GM12878 (cell line): ENCODE results near the gene FLOT1. TPM values are rescaled to one million over a fixed set of nuclear protein-coding genes. Genes with fewer than 3 reads are reported as not detected.

Experiments
- ATAC-seq: fragments of 200-7000 bp; cut with Tn5 transposase; 3 replicates; pipeline ENCODE4 v1.9.1; 2020; ENCODE audit warnings: mild to moderate bottlenecking, moderate library complexity
- BruUV-seq: library from RNA; stranded (reverse); fragments of 400-500 nt; replicated peaks from 2 replicates; lab custom pipeline; 2021; lab: Mats Ljungman, UMichigan
- CTCF ChIA-PET: fragments of 300-600 bp; sonication (Branson Sonifier 250); formaldehyde crosslinking; extraction: SDS; loops from one replicate; lab custom pipeline; 2021; ENCODE audit warnings: inconsistent platforms; lab: Yijun Ruan, JAX
- POLR2A ChIA-PET: fragments of 350-600 bp; formaldehyde crosslinking; extraction: SDS; loops from one replicate; lab custom pipeline; 2021; ENCODE audit warnings: inconsistent platforms; lab: Charles Lee
- RAD21 ChIA-PET: fragments of 300-600 bp; sonication (Branson Sonifier 250); formaldehyde crosslinking; loops from one replicate; lab custom pipeline; 2023; ENCODE audit warnings: antibody characterized with exemption; ENCODE audit not compliant: unreplicated experiment; lab: Charles Lee
- SMC1A ChIA-PET: fragments of 300-600 bp; sonication (Branson Sonifier 250); formaldehyde crosslinking; loops from one replicate; lab custom pipeline; 2023; ENCODE audit not compliant: unreplicated experiment, uncharacterized antibody; lab: Charles Lee
- DNase-seq: peaks from one replicate; pipeline ENCODE4 v3.0.0-alpha.2; 2011; ENCODE audit warnings: low read depth, low spot score
- FAIRE-seq: peaks from 3 replicates; lab custom pipeline; 2011; peaks lifted over from hg19 to GRCh38; lab: Jason Lieb, UNC
- H2AFZ ChIP-seq: 2 replicates; pipeline ENCODE4 v1.6.0; 2011; ENCODE audit warnings: low read depth, low read length, control low read depth; ENCODE audit not compliant: control insufficient read depth
- H3K27ac ChIP-seq: 2 replicates; pipeline ENCODE4 v1.5.1; 2011; ENCODE audit warnings: control low read depth; ENCODE audit not compliant: control insufficient read depth, insufficient read depth
- H3K27me3 ChIP-seq, 2 experiments: replicated peaks in 1 of 2; 2 replicates each; pipeline versions ENCODE4 v1.6.0 to v1.6.1; 2011; ENCODE audit warnings: low read length in 1 of 2; ENCODE audit not compliant: control insufficient read depth in 2 of 2, insufficient read depth in 2 of 2
- H3K36me3 ChIP-seq, 2 experiments: 2 replicates each; pipeline ENCODE4 v1.5.1; 2011; ENCODE audit warnings: low read length in 1 of 2; ENCODE audit not compliant: control insufficient read depth in 2 of 2, insufficient read depth in 2 of 2
- H3K4me1 ChIP-seq: 2 replicates; pipeline ENCODE4 v1.6.1; 2011; ENCODE audit warnings: mild to moderate bottlenecking, low read length, moderate library complexity, mixed read lengths; ENCODE audit not compliant: control insufficient read depth, insufficient read depth
- H3K4me2 ChIP-seq: 2 replicates; pipeline ENCODE4 v1.6.0; 2011; ENCODE audit warnings: control low read depth; ENCODE audit not compliant: control insufficient read depth, insufficient read depth
- H3K4me3 ChIP-seq: fragments of 200-600 bp; sonication (generic); 2 replicates; pipeline ENCODE4 v1.5.1; 2016
- H3K79me2 ChIP-seq: 2 replicates; pipeline ENCODE4 v1.6.0; 2011; ENCODE audit warnings: low read length; ENCODE audit not compliant: control insufficient read depth, insufficient read depth
- H3K9ac ChIP-seq: 2 replicates; pipeline ENCODE4 v1.8.0; 2011; ENCODE audit warnings: low read length, control low read depth, mixed read lengths; ENCODE audit not compliant: control insufficient read depth, insufficient read depth
- H3K9me3 ChIP-seq: replicated peaks from 3 replicates; pipeline ENCODE4 v1.5.1; 2011; ENCODE audit warnings: mild to moderate bottlenecking, low read length; ENCODE audit not compliant: control insufficient read depth, insufficient read depth
- H4K20me1 ChIP-seq: 2 replicates; pipeline ENCODE4 v1.6.0; 2011; ENCODE audit not compliant: control insufficient read depth, insufficient read depth
- BCL11A ChIP-seq: IDR thresholded peaks from 2 replicates; pipeline ENCODE4 v1.6.1; 2011; ENCODE audit warnings: low read depth, low read length
- CBFB ChIP-seq: IDR thresholded peaks from 2 replicates; pipeline ENCODE4 v1.6.1; 2016; ENCODE audit warnings: antibody characterized with exemption, low read depth
- FOS ChIP-seq: IDR thresholded peaks from 3 replicates; pipeline ENCODE4 v1.6.1; 2011; ENCODE audit warnings: borderline replicate concordance; ENCODE audit not compliant: insufficient read length; ENCODE audit errors: extremely low read depth
- HDGF ChIP-seq: fragments of 450-650 bp; IDR thresholded peaks from 2 replicates; pipeline ENCODE4 v1.6.1; 2016; ENCODE audit warnings: antibody characterized with exemption
- IKZF1 ChIP-seq: fragments of 450-650 bp; conservative IDR thresholded peaks from 2 replicates; pipeline ENCODE4 v1.6.1; 2017; ENCODE audit warnings: antibody characterized with exemption, mild to moderate bottlenecking
- IKZF2 ChIP-seq, 2 experiments: fragments of 450-650 bp; IDR thresholded peaks; 2 replicates each; pipeline ENCODE4 v1.6.1; 2017; ENCODE audit warnings: mild to moderate bottlenecking in 2 of 2, moderate library complexity in 2 of 2
- RBBP5 ChIP-seq: fragments of 200-600 bp; sonication (generic); conservative IDR thresholded peaks from 2 replicates; pipeline ENCODE4 v1.6.1; 2016
- SPI1 ChIP-seq: IDR thresholded peaks from 2 replicates; pipeline ENCODE4 v1.6.1; 2011; ENCODE audit warnings: low read depth, mild to moderate bottlenecking, low read length, moderate library complexity, borderline replicate concordance; ENCODE audit not compliant: insufficient read depth
- ZNF207 ChIP-seq: fragments of 450-650 bp; IDR thresholded peaks from 2 replicates; pipeline ENCODE4 v1.6.1; 2014; ENCODE audit warnings: antibody characterized with exemption, mild to moderate bottlenecking, borderline replicate concordance
- WGBS: methylation state at CpG from one replicate; pipeline ENCODE4 v1.1.6; 2016; ENCODE audit warnings: low lambda C conversion rate; ENCODE audit not compliant: insufficient replicate concordance, insufficient coverage; ENCODE audit errors: missing lambda C conversion rate; 5-methylcytosine and 5-hydroxymethylcytosine counted together
- in situ Hi-C: fragments of 300-500 bp; cut with MboI; formaldehyde crosslinking; loops from 9 replicates; pipeline ENCODE4 v1.14.3; 2018; ENCODE audit warnings: mixed read lengths
- intact Hi-C: fragments of 100-400 bp; cut with micrococcal nuclease; formaldehyde crosslinking; loops from one replicate; pipeline ENCODE4 v1.14.2; 2022; ENCODE audit not compliant: unreplicated experiment
- polyA plus RNA-seq, 11 experiments: library from polyadenylated mRNA; depleted of rRNA in 4 of 11; unstranded in 6 of 11; stranded (reverse) in 5 of 11; fragments of >200 nt; fragmentation: Nextera tagmentation in 4 of 11; fragmentation: Illumina TruSeq in 1 of 11; extraction: Ambion mirVana in 4 of 11; extraction: Trizol in 1 of 11; gene quantifications; 1 replicate in 1 of 11; 2 replicates in 10 of 11; pipeline versions ENCODE4 v1.2.1 to v1.2.3, GENCODE V29; 2011 to 2016; ENCODE audit warnings: inconsistent platforms in 2 of 11, missing spikeins in 2 of 11, low read depth in 1 of 11
- total RNA-seq, 4 experiments: library from RNA; depleted of rRNA in 3 of 4; stranded (reverse); fragments of >200 nt in 3 of 4; fragmentation: Illumina TruSeq in 1 of 4; extraction: Trizol in 1 of 4; gene quantifications; 2 replicates each; pipeline versions ENCODE4 v1.2.1 to v1.2.3, GENCODE V29; 2013 to 2021
- TF ChIP-seq, protein P1 (sequence below): fragments of 150-350 bp; IDR thresholded peaks from 2 replicates; pipeline ENCODE4 v1.6.1; 2016; ENCODE audit warnings: low read depth, low read length

Gene FLOT1
- total and polyA plus RNA-seq, 10 of the 15 experiments (the other 5 are each of a cell fraction or from before 2014, with no cell fraction given), result 12.3 to 153 (median 112) TPM

- Histone ChIP-seq H3K4me3 (no peak overlapping the region), H3K4me1 (peaks cover 18% of the 10 kb centered on the region; the same call in 1 of the 2 replicates), H3K4me2 (no peak overlapping the region), H3K27ac (no peak overlapping the region), H3K79me2 (no peaks in the 10 kb centered on the region), H3K9me3 (no peaks in the 10 kb centered on the region), H2AFZ (no peak overlapping the region), H3K36me3 (no peaks in the 10 kb centered on the region), H4K20me1 (no peaks in the 10 kb centered on the region), H3K27me3 (no peaks in the 10 kb centered on the region), H3K9ac (no peak overlapping the region)
- ChIA-PET CTCF (interaction anchor here (1.0 to 1.7 kb wide), 3 partner anchors 8 to 84 kb away, joined by 3 to 6 read pairs (median 3); no protein-coding TSS in a partner anchor), RAD21 (interaction anchor here (0.9 to 1.0 kb wide), 2 partner anchors 26 to 66 kb away, joined by 3 read pairs; no protein-coding TSS in a partner anchor), SMC1A (interaction anchor here (0.9 to 2.6 kb wide), 8 partner anchors 8 to 67 kb away, joined by 3 to 12 read pairs (median 4); no protein-coding TSS in a partner anchor), POLR2A (interaction anchor here (1.7 to 4.4 kb wide), 3 partner anchors 8 to 63 kb away, joined by 5 to 21 read pairs (median 6); partner anchors contain the start of gene IER3)
- BruUV-seq, result no TSS peak
- 100% methylated on average over 2 of the region's 3 CpGs for WGBS
- FAIRE-seq (no peak), DNase-seq (no peak), ATAC-seq (no peak)
- TF ChIP-seq BCL11A, result no peak
- TF ChIP-seq CBFB, result no peak
- intact Hi-C loops (no loop called here), in situ Hi-C loops (no loop called here)
Observed at GRCh38 chr6:30754631-30755030, 12.1 kb upstream of the FLOT1 start.

DNA sequence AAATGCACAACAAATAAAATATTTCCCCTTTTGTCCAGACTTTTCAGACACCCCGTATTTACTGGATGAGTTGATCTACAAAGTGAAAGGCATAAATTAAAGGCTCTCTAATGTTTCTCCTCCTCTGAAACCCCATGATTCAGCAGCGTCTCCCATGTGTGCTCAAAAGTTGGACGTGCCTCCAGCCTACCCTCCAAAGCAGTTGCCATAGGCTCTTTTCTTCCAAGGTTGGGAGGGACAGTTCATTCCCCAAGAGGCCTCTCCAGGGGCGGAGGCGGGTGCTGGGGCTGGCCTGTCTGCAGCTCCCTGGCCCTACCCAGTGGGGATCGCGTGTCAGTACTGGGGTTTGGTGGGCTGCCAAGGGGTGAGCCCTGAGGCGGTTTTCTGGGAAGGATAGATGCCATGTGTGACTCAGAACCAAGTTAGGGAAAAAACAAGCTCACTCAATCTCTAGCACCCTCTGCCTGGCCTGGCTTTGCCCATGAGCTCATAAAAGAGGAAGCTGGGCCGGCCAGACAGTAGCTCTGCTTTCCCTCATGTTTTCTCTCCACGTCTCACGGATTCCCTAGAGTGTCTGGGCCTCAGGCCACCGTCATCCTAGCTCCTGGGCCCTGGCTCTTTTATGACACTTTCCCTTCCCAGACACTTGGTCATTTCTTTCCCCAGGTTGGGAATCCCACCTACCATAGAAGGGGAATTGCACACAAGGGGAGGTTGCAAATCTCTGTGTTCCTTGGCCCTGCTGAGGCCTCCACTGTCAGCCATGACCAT lies 9.9 kb upstream of the FLOT1 start:
- H3K36me3 ChIP-seq, result no peaks in the 10 kb centered on the region
- POLR2A ChIA-PET, result interaction anchor here (1.0 to 1.5 kb wide), 2 partner anchors 16 to 70 kb away, joined by 3 to 4 read pairs; no protein-coding TSS in a partner anchor
- SMC1A ChIA-PET, result interaction anchor here (0.9 to 2.0 kb wide), 10 partner anchors 14 to 76 kb away, joined by 3 to 12 read pairs (median 4); no protein-coding TSS in a partner anchor
- H3K4me2 ChIP-seq, result no peak overlapping the region
- H3K27me3 ChIP-seq, result no peaks in the 10 kb centered on the region
- no peaks in the 10 kb centered on the region for H3K9me3 ChIP-seq
- DNase-seq, result no peak
- ATAC-seq, result peak; percentile 56
- H3K4me1 ChIP-seq, result peaks cover 3% of the 10 kb centered on the region; the same call in 1 of the 2 replicates
- H4K20me1 ChIP-seq, result no peaks in the 10 kb centered on the region
- RAD21 ChIA-PET, result interaction anchor here (0.7 to 1.6 kb wide), 7 partner anchors 11 to 67 kb away, joined by 3 to 7 read pairs (median 4); no protein-coding TSS in a partner anchor
- FAIRE-seq, result no peak
- no TSS peak for BruUV-seq
- H3K27ac ChIP-seq, result no peak overlapping the region
- no peaks in the 10 kb centered on the region for H3K79me2 ChIP-seq
- intact Hi-C loops (no loop called here), in situ Hi-C loops (no loop called here)
- H3K9ac ChIP-seq, result no peak overlapping the region
- H2AFZ ChIP-seq, result no peak overlapping the region
- 71% methylated on average over 12 of the region's 12 CpGs for WGBS
- H3K4me3 ChIP-seq, result no peak overlapping the region
- CTCF ChIA-PET, result interaction anchor here (1.0 to 1.7 kb wide), 4 partner anchors 8 to 70 kb away, joined by 4 to 6 read pairs (median 6); partner anchors contain the start of gene IER3
- TF ChIP-seq SPI1 (peak; percentile 49; the same call in 1 of the 2 replicates), ZNF207 (no peak), IKZF2 (IDR thresholded peaks at IDR 0.05) (0 out of 4 replicates have a peak, but pooled peaks of 1 of the 2 experiments have one; percentile 21), FOS (no peak), RBBP5 (no peak), HDGF (no peak), IKZF1 (0 out of 2 replicates have a peak, but pooled peaks have one; percentile 22)
- TF ChIP-seq, protein P1, sequence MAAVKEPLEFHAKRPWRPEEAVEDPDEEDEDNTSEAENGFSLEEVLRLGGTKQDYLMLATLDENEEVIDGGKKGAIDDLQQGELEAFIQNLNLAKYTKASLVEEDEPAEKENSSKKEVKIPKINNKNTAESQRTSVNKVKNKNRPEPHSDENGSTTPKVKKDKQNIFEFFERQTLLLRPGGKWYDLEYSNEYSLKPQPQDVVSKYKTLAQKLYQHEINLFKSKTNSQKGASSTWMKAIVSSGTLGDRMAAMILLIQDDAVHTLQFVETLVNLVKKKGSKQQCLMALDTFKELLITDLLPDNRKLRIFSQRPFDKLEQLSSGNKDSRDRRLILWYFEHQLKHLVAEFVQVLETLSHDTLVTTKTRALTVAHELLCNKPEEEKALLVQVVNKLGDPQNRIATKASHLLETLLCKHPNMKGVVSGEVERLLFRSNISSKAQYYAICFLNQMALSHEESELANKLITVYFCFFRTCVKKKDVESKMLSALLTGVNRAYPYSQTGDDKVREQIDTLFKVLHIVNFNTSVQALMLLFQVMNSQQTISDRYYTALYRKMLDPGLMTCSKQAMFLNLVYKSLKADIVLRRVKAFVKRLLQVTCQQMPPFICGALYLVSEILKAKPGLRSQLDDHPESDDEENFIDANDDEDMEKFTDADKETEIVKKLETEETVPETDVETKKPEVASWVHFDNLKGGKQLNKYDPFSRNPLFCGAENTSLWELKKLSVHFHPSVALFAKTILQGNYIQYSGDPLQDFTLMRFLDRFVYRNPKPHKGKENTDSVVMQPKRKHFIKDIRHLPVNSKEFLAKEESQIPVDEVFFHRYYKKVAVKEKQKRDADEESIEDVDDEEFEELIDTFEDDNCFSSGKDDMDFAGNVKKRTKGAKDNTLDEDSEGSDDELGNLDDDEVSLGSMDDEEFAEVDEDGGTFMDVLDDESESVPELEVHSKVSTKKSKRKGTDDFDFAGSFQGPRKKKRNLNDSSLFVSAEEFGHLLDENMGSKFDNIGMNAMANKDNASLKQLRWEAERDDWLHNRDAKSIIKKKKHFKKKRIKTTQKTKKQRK, result no peak
